WTC11 (cell line): ENCODE results near the gene LIN28B. TPM values are rescaled to one million over a fixed set of nuclear protein-coding genes. Genes with fewer than 3 reads are reported as not detected.
A peak's percentile ranks its signal among the peaks of the same experiment; 100 is the strongest.

Experiments
- ATAC-seq: fragments of 200-7000 bp; cut with Tn5 transposase; 2 replicates; pipeline ENCODE4 v1.10.0; 2021; ENCODE audit warnings: mild to moderate bottlenecking, moderate library complexity
- CTCF ChIA-PET: fragments of 300-600 bp; sonication (Branson Sonifier 250); formaldehyde crosslinking; loops from one replicate; lab custom pipeline; 2021; ENCODE audit warnings: antibody characterized with exemption; lab: Charles Lee
- POLR2A ChIA-PET: fragments of 350-600 bp; sonication (Branson Sonifier 250); formaldehyde crosslinking; loops from one replicate; lab custom pipeline; 2021; ENCODE audit warnings: antibody characterized with exemption; lab: Charles Lee
- DNase-seq: peaks from one replicate; pipeline ENCODE4 v3.0.0; 2021; ENCODE audit warnings: low spot score
- H3K27ac Mint-ChIP-seq: 2 replicates; pipeline ENCODE4 v1.8.0; 2021; ENCODE audit warnings: mixed read lengths
- H3K27me3 Mint-ChIP-seq: 2 replicates; pipeline ENCODE4 v1.8.0; 2021; ENCODE audit warnings: low read depth, mild to moderate bottlenecking, moderate library complexity, mixed read lengths
- H3K36me3 Mint-ChIP-seq: 2 replicates; pipeline ENCODE4 v1.8.0; 2021; ENCODE audit warnings: mixed read lengths
- H3K4me1 Mint-ChIP-seq: 2 replicates; pipeline ENCODE4 v1.8.0; 2022; ENCODE audit warnings: mixed read lengths
- H3K4me3 Mint-ChIP-seq: 2 replicates; pipeline ENCODE4 v1.8.0; 2021; ENCODE audit warnings: mild to moderate bottlenecking, moderate library complexity, mixed read lengths
- H3K9me3 Mint-ChIP-seq: 2 replicates; pipeline ENCODE4 v1.8.0; 2021; ENCODE audit warnings: mixed read lengths
- CBFB ChIP-seq: sonication (generic); formaldehyde crosslinking; IDR thresholded peaks from 2 replicates; pipeline ENCODE4 v1.8.1; 2022; ENCODE audit warnings: mild to moderate bottlenecking, low read depth, missing genetic modification reagents
- FOXJ3 ChIP-seq: sonication (generic); formaldehyde crosslinking; IDR thresholded peaks from 2 replicates; pipeline ENCODE4 v1.9.0; 2021; ENCODE audit warnings: missing genetic modification reagents, mild to moderate bottlenecking, borderline replicate concordance
- GABPB1 ChIP-seq: sonication (generic); formaldehyde crosslinking; IDR thresholded peaks from 2 replicates; pipeline ENCODE4 v1.8.1; 2023; ENCODE audit warnings: mild to moderate bottlenecking, missing genetic modification reagents
- KAT7 ChIP-seq: sonication (generic); formaldehyde crosslinking; IDR thresholded peaks from 2 replicates; pipeline ENCODE4 v1.8.1; 2023; ENCODE audit warnings: missing genetic modification reagents, mild to moderate bottlenecking, borderline replicate concordance
- NFE2L1 ChIP-seq: sonication (generic); formaldehyde crosslinking; IDR thresholded peaks from 2 replicates; pipeline ENCODE4 v1.8.1; 2023; ENCODE audit warnings: missing genetic modification reagents
- PREB ChIP-seq: sonication (generic); formaldehyde crosslinking; IDR thresholded peaks from 2 replicates; pipeline ENCODE4 v1.8.1; 2022; ENCODE audit warnings: mild to moderate bottlenecking, missing genetic modification reagents, moderate library complexity, borderline replicate concordance
- SP1 ChIP-seq: sonication (generic); formaldehyde crosslinking; conservative IDR thresholded peaks from 2 replicates; pipeline ENCODE4 v1.8.1; 2022; ENCODE audit warnings: missing genetic modification reagents
- TCF7 ChIP-seq: sonication (generic); formaldehyde crosslinking; IDR thresholded peaks from 2 replicates; pipeline ENCODE4 v1.8.0; 2022; ENCODE audit warnings: mild to moderate bottlenecking, low read depth, missing genetic modification reagents, moderate library complexity
- TEAD1 ChIP-seq: sonication (generic); formaldehyde crosslinking; IDR thresholded peaks from 2 replicates; pipeline ENCODE4 v1.8.0; 2022; ENCODE audit warnings: mild to moderate bottlenecking, missing genetic modification reagents
- ZNF423 ChIP-seq: fragments of 250-450 bp; sonication (Bioruptor Pico); IDR thresholded peaks from 2 replicates; pipeline ENCODE4 v2.1.2; 2022; ENCODE audit warnings: mild to moderate bottlenecking, moderate library complexity
- total RNA-seq: library from RNA; stranded (reverse); gene quantifications from 3 replicates; pipeline ENCODE4 v1.2.3, GENCODE V29; 2021
- TF ChIP-seq, protein P1 (sequence below): fragments of 250-450 bp; sonication (Bioruptor Pico); IDR thresholded peaks from 2 replicates; pipeline ENCODE4 v2.1.2; 2022; ENCODE audit warnings: mild to moderate bottlenecking, moderate library complexity
- TF ChIP-seq, protein P2 (sequence below): sonication (generic); formaldehyde crosslinking; IDR thresholded peaks from 2 replicates; pipeline ENCODE4 v1.8.1; 2022; ENCODE audit warnings: low read depth, missing genetic modification reagents, borderline replicate concordance
- TF ChIP-seq, protein P3 (sequence below): fragments of 250-450 bp; sonication (Bioruptor Pico); IDR thresholded peaks from 2 replicates; pipeline ENCODE4 v1.8.0; 2021; ENCODE audit warnings: mild to moderate bottlenecking
- TF ChIP-seq, protein P4 (sequence below): sonication (generic); formaldehyde crosslinking; IDR thresholded peaks from 2 replicates; pipeline ENCODE4 v1.8.1; 2022; ENCODE audit warnings: mild to moderate bottlenecking, moderate library complexity, missing genetic modification reagents
- TF ChIP-seq, protein P5 (sequence below): sonication (generic); formaldehyde crosslinking; IDR thresholded peaks from 2 replicates; pipeline ENCODE4 v1.8.0; 2022; ENCODE audit warnings: mild to moderate bottlenecking, missing genetic modification reagents
- TF ChIP-seq, protein P6 (sequence below): sonication (generic); formaldehyde crosslinking; IDR thresholded peaks from 2 replicates; pipeline ENCODE4 v1.8.1; 2023; ENCODE audit warnings: mild to moderate bottlenecking, moderate library complexity, missing genetic modification reagents

Gene LIN28B
- total RNA-seq, 1 experiment from 2014 or later, result 73.4 TPM

DNA sequence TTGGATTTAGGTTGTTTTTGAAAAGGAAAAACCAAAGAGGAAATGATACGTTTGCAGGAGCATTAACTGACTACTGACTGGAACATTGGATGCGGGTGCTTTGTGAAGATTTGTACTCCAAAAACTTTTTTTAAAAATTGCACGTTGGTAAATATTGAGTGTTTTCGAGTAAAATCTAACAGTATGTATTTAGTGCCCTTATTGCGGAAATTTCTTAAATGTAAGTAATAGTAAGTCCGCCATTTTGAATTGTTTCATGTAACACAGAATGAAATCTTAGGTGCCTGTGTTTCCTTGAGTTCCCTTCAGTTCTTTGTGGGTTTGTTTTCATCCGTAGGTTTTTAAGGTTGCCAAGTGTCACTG is 15.2 kb upstream of the LIN28B start:
- H3K27ac Mint-ChIP-seq, result peak overlapping the region; percentile 99
- H3K4me3 Mint-ChIP-seq, result peak overlapping the region; percentile 95
- H3K4me1 Mint-ChIP-seq, result peaks cover 34% of the 10 kb centered on the region

DNA sequence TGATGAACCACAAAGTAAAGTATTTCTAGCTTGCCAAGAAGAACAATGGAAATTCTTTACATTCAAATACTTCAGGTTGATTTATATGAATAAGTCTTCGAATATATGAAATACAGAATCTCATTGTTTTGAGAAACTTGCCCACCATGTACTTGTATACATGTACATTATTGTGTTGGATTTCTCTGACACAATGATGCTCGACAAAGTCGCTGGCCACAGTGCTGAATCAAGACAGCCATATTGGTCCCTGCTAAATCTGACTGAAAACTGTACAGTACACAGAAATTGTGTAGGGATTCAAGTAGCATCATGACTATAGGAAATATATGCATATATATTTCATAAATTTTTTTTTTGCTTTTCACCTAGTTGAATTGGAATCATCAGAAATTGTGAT is 13.1 kb upstream of the LIN28B start:
- no peaks in the 10 kb centered on the region for H3K36me3 Mint-ChIP-seq
- H3K9me3 Mint-ChIP-seq, result no peaks in the 10 kb centered on the region
- ChIA-PET CTCF (interaction anchor here (1.7 kb wide), 1 partner anchor 134 kb away, joined by 5 read pairs; no protein-coding TSS in a partner anchor), POLR2A (no interaction called here)
- no peak for ATAC-seq
- no peak overlapping the region for H3K27ac Mint-ChIP-seq
- peaks cover 34% of the 10 kb centered on the region for H3K4me1 Mint-ChIP-seq
- H3K27me3 Mint-ChIP-seq, result no peaks in the 10 kb centered on the region
- TF ChIP-seq, protein P1, sequence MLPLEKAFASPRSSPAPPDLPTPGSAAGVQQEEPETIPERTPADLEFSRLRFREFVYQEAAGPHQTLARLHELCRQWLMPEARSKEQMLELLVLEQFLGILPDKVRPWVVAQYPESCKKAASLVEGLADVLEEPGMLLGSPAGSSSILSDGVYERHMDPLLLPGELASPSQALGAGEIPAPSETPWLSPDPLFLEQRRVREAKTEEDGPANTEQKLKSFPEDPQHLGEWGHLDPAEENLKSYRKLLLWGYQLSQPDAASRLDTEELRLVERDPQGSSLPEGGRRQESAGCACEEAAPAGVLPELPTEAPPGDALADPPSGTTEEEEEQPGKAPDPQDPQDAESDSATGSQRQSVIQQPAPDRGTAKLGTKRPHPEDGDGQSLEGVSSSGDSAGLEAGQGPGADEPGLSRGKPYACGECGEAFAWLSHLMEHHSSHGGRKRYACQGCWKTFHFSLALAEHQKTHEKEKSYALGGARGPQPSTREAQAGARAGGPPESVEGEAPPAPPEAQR, result no peak
- TF ChIP-seq, protein P2, sequence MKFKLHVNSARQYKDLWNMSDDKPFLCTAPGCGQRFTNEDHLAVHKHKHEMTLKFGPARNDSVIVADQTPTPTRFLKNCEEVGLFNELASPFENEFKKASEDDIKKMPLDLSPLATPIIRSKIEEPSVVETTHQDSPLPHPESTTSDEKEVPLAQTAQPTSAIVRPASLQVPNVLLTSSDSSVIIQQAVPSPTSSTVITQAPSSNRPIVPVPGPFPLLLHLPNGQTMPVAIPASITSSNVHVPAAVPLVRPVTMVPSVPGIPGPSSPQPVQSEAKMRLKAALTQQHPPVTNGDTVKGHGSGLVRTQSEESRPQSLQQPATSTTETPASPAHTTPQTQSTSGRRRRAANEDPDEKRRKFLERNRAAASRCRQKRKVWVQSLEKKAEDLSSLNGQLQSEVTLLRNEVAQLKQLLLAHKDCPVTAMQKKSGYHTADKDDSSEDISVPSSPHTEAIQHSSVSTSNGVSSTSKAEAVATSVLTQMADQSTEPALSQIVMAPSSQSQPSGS, result no peak
- no peak for TF ChIP-seq NFE2L1 (CRISPR knock-in tag)
- TF ChIP-seq, protein P3, sequence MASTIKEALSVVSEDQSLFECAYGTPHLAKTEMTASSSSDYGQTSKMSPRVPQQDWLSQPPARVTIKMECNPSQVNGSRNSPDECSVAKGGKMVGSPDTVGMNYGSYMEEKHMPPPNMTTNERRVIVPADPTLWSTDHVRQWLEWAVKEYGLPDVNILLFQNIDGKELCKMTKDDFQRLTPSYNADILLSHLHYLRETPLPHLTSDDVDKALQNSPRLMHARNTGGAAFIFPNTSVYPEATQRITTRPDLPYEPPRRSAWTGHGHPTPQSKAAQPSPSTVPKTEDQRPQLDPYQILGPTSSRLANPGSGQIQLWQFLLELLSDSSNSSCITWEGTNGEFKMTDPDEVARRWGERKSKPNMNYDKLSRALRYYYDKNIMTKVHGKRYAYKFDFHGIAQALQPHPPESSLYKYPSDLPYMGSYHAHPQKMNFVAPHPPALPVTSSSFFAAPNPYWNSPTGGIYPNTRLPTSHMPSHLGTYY (CRISPR knock-in tag), result no peak
- no peak for TF ChIP-seq TEAD1
- TF ChIP-seq GABPB1 (CRISPR knock-in tag), result no peak
- TF ChIP-seq KAT7 (CRISPR knock-in tag), result no peak
- H3K4me3 Mint-ChIP-seq, result no peak overlapping the region
- no peak for DNase-seq

More for the DNA sequence above, 15.2 kb upstream of the LIN28B start:
- ChIA-PET CTCF (no interaction called here), POLR2A (interaction anchor here (1.3 kb wide), 1 partner anchor 11 kb away, joined by 3 read pairs; no protein-coding TSS in a partner anchor)
- no peak for DNase-seq
- H3K9me3 Mint-ChIP-seq, result no peaks in the 10 kb centered on the region
- ATAC-seq, result no peak
- TF ChIP-seq, protein P4, sequence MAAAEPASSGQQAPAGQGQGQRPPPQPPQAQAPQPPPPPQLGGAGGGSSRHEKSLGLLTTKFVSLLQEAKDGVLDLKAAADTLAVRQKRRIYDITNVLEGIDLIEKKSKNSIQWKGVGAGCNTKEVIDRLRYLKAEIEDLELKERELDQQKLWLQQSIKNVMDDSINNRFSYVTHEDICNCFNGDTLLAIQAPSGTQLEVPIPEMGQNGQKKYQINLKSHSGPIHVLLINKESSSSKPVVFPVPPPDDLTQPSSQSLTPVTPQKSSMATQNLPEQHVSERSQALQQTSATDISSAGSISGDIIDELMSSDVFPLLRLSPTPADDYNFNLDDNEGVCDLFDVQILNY, result no peak
- TF ChIP-seq PREB (no peak), CBFB (CRISPR knock-in tag) (no peak), TCF7 (CRISPR knock-in tag) (no peak), FOXJ3 (no peak), SP1 (CRISPR knock-in tag) (no peak), ZNF423 (CRISPR knock-in tag) (no peak)
- TF ChIP-seq, protein P5, sequence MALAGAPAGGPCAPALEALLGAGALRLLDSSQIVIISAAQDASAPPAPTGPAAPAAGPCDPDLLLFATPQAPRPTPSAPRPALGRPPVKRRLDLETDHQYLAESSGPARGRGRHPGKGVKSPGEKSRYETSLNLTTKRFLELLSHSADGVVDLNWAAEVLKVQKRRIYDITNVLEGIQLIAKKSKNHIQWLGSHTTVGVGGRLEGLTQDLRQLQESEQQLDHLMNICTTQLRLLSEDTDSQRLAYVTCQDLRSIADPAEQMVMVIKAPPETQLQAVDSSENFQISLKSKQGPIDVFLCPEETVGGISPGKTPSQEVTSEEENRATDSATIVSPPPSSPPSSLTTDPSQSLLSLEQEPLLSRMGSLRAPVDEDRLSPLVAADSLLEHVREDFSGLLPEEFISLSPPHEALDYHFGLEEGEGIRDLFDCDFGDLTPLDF, result no peak
- TF ChIP-seq, protein P6, sequence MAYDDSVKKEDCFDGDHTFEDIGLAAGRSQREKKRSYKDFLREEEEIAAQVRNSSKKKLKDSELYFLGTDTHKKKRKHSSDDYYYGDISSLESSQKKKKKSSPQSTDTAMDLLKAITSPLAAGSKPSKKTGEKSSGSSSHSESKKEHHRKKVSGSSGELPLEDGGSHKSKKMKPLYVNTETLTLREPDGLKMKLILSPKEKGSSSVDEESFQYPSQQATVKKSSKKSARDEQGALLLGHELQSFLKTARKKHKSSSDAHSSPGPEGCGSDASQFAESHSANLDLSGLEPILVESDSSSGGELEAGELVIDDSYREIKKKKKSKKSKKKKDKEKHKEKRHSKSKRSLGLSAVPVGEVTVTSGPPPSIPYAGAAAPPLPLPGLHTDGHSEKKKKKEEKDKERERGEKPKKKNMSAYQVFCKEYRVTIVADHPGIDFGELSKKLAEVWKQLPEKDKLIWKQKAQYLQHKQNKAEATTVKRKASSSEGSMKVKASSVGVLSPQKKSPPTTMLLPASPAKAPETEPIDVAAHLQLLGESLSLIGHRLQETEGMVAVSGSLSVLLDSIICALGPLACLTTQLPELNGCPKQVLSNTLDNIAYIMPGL (CRISPR knock-in tag), result no peak
- no peaks in the 10 kb centered on the region for H3K27me3 Mint-ChIP-seq
- peaks cover 4% of the 10 kb centered on the region for H3K36me3 Mint-ChIP-seq
